Measurements from ENCODE around the gene MARF1.
"Not testable (repeated sequence)": the region's sequence is repeated elsewhere in the genome, so short reads cannot be mapped to it uniquely, and the experiment has no call there.

The MARF1 gene

GRCh38 chr16:15654591-15654990 is 11.6 kb upstream of the MARF1 start:
- DNase-seq (ENCODE audit: low read depth in 2 of 2): no peak

GRCh38 chr16:15653227-15653626 is 10.3 kb upstream of the MARF1 start:
- DNase-seq (ENCODE audit: low read depth in 2 of 2): no peak

- no peak for DNase-seq (ENCODE audit: low read depth in 2 of 2)
Observed at GRCh38 chr16:15652293-15653001, 9.5 kb upstream of the MARF1 start.

- DNase-seq (ENCODE audit: low read depth in 2 of 2): peak in 1 of 2 donors; percentile 29
Observed at GRCh38 chr16:15650698-15651171, 7.8 kb upstream of the MARF1 start.

- peak; percentile 64 to 82 for DNase-seq (ENCODE audit: low read depth in 2 of 2)
Observed at GRCh38 chr16:15650019-15650697, 7.2 kb upstream of the MARF1 start, which contains the start of gene NDE1. Gene NDE1, plus strand, starts transcription at chr16:15650245. Its CDS starts 14,534 bp downstream, at chr16:15664779.

GRCh38 chr16:15649727-15650018 is 6.7 kb upstream of the MARF1 start:
- DNase-seq (ENCODE audit: low read depth in 2 of 2): no peak

GRCh38 chr16:15649311-15649710 is 6.4 kb upstream of the MARF1 start:
- DNase-seq (ENCODE audit: low read depth in 2 of 2): not testable (repeated sequence)

GRCh38 chr16:15648135-15648730 is 5.3 kb upstream of the MARF1 start:
- DNase-seq (ENCODE audit: low read depth in 2 of 2): no peak

- no peak for DNase-seq (ENCODE audit: low read depth in 2 of 2)
Observed at GRCh38 chr16:15647294-15648014, 4.5 kb upstream of the MARF1 start.

GRCh38 chr16:15646557-15647293 is 3.8 kb upstream of the MARF1 start:
- DNase-seq (ENCODE audit: low read depth in 2 of 2): not testable (repeated sequence)

- DNase-seq (ENCODE audit: low read depth in 2 of 2): peak in 1 of 2 donors; percentile 7
Observed at GRCh38 chr16:15644962-15645465, 2.1 kb upstream of the MARF1 start.

- no peak for DNase-seq (ENCODE audit: low read depth in 2 of 2)
Observed at GRCh38 chr16:15644267-15644961, 1.5 kb upstream of the MARF1 start.

- DNase-seq (ENCODE audit: low read depth in 2 of 2): no peak
Observed at GRCh38 chr16:15643946-15644250, 944 bp upstream of the MARF1 start.

GRCh38 chr16:15642557-15643047 is 352 bp downstream of the MARF1 start:
- DNase-seq (ENCODE audit: low read depth in 2 of 2): peak; percentile 57 to 62

GRCh38 chr16:15641753-15642556 is 999 bp downstream of the MARF1 start:
- no peak for DNase-seq (ENCODE audit: low read depth in 2 of 2)

GRCh38 chr16:15640966-15641365 is 2.0 kb downstream of the MARF1 start:
- DNase-seq (ENCODE audit: low read depth in 2 of 2): no peak

- DNase-seq (ENCODE audit: low read depth in 2 of 2): no peak
Observed at GRCh38 chr16:15639061-15639568, 3.8 kb downstream of the MARF1 start.

GRCh38 chr16:15636392-15636873 is 6.5 kb downstream of the MARF1 start:
- DNase-seq (ENCODE audit: low read depth in 2 of 2): no peak

- DNase-seq (ENCODE audit: low read depth in 2 of 2): no peak
Observed at GRCh38 chr16:15635926-15636325, 7.0 kb downstream of the MARF1 start.

Measured in stimulated activated CD8-positive, alpha-beta memory T cell treated with anti-CD3 and anti-CD28 coated beads, Interleukin-7, amount 100 ng/mL, for 4 hours (primary cell).